ENCODE measurements around the gene KCTD2.
"Not testable (repeated sequence)": the region's sequence is repeated elsewhere in the genome, so short reads cannot be mapped to it uniquely, and the experiment has no call there.

- TF ChIP-seq CTCF (conservative IDR thresholded peaks at IDR 0.05; ENCODE audit: low read length); EZH2phosphoT487 (IDR thresholded peaks at IDR 0.05; ENCODE audit: borderline replicate concordance): not testable (repeated sequence)
Measured at GRCh38 chr17:75045946-75046406, 1.0 kb upstream of the KCTD2 start.

All from Loucy (cell line).